ENCODE data around the gene CD300H.

GRCh38 chr17:74573169-74573568 is 5.9 kb upstream of the CD300H start:
- TF ChIP-seq, protein P1, sequence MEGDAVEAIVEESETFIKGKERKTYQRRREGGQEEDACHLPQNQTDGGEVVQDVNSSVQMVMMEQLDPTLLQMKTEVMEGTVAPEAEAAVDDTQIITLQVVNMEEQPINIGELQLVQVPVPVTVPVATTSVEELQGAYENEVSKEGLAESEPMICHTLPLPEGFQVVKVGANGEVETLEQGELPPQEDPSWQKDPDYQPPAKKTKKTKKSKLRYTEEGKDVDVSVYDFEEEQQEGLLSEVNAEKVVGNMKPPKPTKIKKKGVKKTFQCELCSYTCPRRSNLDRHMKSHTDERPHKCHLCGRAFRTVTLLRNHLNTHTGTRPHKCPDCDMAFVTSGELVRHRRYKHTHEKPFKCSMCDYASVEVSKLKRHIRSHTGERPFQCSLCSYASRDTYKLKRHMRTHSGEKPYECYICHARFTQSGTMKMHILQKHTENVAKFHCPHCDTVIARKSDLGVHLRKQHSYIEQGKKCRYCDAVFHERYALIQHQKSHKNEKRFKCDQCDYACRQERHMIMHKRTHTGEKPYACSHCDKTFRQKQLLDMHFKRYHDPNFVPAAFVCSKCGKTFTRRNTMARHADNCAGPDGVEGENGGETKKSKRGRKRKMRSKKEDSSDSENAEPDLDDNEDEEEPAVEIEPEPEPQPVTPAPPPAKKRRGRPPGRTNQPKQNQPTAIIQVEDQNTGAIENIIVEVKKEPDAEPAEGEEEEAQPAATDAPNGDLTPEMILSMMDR (IDR thresholded peaks at IDR 0.05): no peak
- TF ChIP-seq POLR2A (IDR thresholded peaks at IDR 0.05): no peak
